SK-N-MC (cell line): ENCODE measurements around the gene ANKMY1.

Source experiments
- EZH2 ChIP-seq: fragments of 200-600 bp; sonication (generic); IDR thresholded peaks from one replicate; pipeline ENCODE4 v1.6.1; 2017; ENCODE audit warnings: antibody characterized with exemption
- POLR2AphosphoS5 ChIP-seq: IDR thresholded peaks from 2 replicates; pipeline ENCODE4 v1.6.1; 2012; ENCODE audit warnings: mild to moderate bottlenecking, low read depth, low read length, borderline replicate concordance

DNA sequence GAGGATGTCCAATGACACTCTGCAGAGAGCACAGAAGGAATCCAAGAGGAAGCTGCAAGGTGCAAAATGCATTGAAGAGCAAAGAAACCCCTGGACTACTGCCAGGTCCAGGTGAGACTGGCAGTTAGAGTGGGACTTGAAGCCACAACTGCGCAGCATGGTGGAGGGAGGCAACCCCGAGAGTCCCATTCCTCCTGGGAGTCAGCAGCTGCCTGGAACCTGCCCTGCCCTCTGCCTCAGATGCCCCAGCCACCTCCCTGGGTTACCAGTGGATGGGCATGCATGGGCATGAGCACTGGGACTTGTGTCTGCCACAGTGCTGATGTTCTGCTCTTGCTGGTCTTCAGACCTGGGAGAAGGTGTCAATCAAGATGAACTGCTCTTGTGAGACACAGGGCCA lies 43.2 kb downstream of the ANKMY1 start:
- TF ChIP-seq POLR2AphosphoS5 (no peak), EZH2 (no peak)
